OCI-LY3 (cell line): ENCODE results near the gene CLHC1.

ENCODE experiments used
- CTCF ChIP-seq: fragments of 200-600, 300-600 bp; sonication (generic); IDR thresholded peaks from 2 replicates; pipeline ENCODE4 v1.5.1; 2014; ENCODE audit warnings: antibody characterized with exemption, low read length, low read depth
- EZH2phosphoT487 ChIP-seq: fragments of 200-600 bp; shearing (Covaris generic); IDR thresholded peaks from 2 replicates; pipeline ENCODE4 v1.6.1; 2018; ENCODE audit warnings: antibody characterized with exemption, mixed run types, low read depth

GRCh38 chr2:55157474-55157884, 74.6 kb downstream of the CLHC1 start:
- TF ChIP-seq CTCF, result no peak
- no peak for TF ChIP-seq EZH2phosphoT487
